HG02571 (cell line): ENCODE data around the gene TXNDC5.

Source experiments
- ATAC-seq: cut with Tn5 transposase; IDR thresholded peaks from one replicate; pipeline ENCODE4 v1.9.1; 2021; ENCODE audit warnings: mild to moderate bottlenecking, moderate library complexity; ENCODE audit not compliant: unreplicated experiment

TXNDC5 gene

GRCh38 chr6:7868926-7869325, 41.7 kb downstream of the TXNDC5 start:
- ATAC-seq = no peak

GRCh38 chr6:7866526-7866925, 44.1 kb downstream of the TXNDC5 start:
- ATAC-seq = no peak

DNA sequence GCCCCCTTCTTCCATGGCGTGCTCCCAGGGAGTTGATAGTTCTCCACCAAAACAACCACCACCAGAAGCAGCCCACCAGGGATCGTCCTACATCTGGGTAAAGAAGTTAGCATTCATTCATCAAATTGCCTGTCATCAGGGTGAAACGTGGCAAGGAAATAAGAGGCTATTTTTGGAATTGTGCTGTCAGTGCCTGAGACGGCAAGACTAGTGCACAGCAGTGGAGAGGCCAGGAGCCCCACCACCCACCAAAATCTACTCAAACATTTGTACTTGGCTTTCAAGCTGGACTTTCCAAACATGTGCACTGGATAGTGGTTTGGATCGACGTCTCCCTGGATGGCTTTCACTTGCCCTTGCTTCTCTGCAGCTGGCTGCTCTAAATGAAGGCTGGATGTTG, 44.8 kb downstream of the TXNDC5 start:
- ATAC-seq = no peak

- no peak for ATAC-seq
Measured at GRCh38 chr6:7859591-7859990, 51.0 kb downstream of the TXNDC5 start.

DNA sequence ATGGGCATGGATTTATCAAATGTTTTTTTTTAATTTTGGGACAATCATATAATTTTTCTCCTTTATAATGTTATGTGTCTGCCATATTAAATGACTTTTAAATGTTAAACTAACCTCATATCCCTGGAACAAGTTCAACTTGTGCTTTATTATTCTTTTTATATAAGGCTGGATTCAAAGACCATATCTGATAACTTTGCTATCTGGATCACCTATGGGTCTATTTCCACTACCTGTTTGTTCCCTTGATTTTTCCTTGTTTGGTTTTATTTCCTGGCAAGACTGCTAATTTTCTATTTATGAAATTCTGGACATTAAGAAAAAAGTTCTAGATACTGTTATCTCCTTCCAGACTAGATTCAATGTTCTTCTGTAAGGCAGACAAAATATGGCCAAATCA, 58.8 kb downstream of the TXNDC5 start:
- no peak for ATAC-seq

DNA sequence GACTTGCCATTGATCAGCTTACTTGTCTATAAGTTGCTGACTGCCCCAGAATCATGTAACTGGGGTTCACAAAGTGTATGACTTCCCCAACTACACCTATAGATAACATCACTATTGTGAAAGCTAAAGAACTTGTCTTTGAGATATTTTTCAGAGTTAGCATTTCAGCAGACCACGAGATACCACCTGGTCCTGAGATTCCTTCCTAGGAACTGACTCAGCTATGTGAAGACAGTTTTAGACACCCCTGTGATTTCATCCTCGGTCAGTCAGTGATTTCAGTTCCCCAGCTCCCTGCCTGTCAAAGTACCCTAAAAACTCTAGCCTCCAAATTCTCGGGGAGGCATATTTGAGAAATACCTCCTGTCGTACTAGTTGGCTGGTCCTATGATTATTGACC, 62.4 kb downstream of the TXNDC5 start:
- ATAC-seq = no peak

- ATAC-seq = no peak
Measured at GRCh38 chr6:7846966-7847818, 63.4 kb downstream of the TXNDC5 start.

DNA sequence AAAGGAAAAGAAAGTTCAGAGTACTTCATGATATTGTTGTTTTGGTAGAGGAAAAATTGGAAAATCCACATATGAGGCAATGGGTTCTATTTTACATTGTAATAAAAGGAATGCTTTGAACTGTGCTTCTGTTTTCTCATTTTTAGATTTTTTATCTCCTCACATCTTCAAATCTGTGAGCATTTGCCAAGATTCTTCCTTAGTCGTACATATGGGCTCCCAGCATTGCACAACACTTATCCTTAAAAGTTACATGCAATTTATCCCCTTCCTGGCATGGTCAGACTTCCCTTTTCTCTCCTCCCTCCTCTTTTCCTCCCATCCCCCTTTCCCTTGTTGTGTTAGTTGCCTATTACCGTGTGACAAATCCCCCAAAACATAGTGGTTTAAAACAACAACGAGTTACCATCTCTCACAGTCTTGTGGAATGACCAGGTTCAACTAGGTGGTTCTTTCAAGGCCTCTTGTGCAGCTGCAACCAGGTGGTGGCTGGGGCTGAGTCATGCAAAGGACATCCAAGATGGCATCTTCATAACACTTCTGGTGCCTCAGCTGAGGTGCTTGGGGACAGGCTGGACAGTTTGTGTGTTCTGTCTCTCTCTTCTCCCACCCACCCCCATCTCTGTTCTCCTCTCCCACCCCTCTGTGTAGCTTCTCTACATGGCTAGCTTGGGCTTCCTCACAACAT, 68.7 kb downstream of the TXNDC5 start:
- no peak for ATAC-seq

- ATAC-seq = no peak
Measured at GRCh38 chr6:7836371-7837026, 74.1 kb downstream of the TXNDC5 start.

- no peak for ATAC-seq
Measured at GRCh38 chr6:7833751-7834070, 76.9 kb downstream of the TXNDC5 start.

GRCh38 chr6:7832904-7833750, 77.5 kb downstream of the TXNDC5 start:
- no peak for ATAC-seq
